Spinal cord (tissue), 10 donors: ENCODE results near the gene GALNT9. TPM values are rescaled to one million over a fixed set of nuclear protein-coding genes. Genes with fewer than 3 reads are reported as not detected.
"Not testable (repeated sequence)": the region's sequence is repeated elsewhere in the genome, so short reads cannot be mapped to it uniquely, and the experiment has no call there.

Experiments used
- DNase-seq, 6 donors: peaks; one replicate each; pipeline versions ENCODE4 v3.0.0 to v3.0.0-alpha.2; 2013 to 2015; ENCODE audit warnings: low spot score in 6 of 6, low read depth in 4 of 6
- H3K27ac ChIP-seq: one replicate; pipeline ENCODE4 v1.5.1; 2013; ENCODE audit warnings: low read depth, low read length, control low read depth
- H3K27me3 ChIP-seq: one replicate; pipeline ENCODE4 v1.6.1; 2013; ENCODE audit warnings: low read length; ENCODE audit not compliant: control insufficient read depth, insufficient read depth
- H3K36me3 ChIP-seq: one replicate; pipeline ENCODE4 v1.6.1; 2013; ENCODE audit warnings: low read length; ENCODE audit not compliant: control insufficient read depth, insufficient read depth
- H3K4me1 ChIP-seq: one replicate; pipeline ENCODE4 v1.6.1; 2013; ENCODE audit warnings: low read length; ENCODE audit not compliant: control insufficient read depth, insufficient read depth
- H3K4me3 ChIP-seq: one replicate; pipeline ENCODE4 v1.5.1; 2013; ENCODE audit warnings: low read depth, low read length, control low read depth
- H3K9me3 ChIP-seq: one replicate; pipeline ENCODE4 v1.6.1; 2013; ENCODE audit warnings: low read length; ENCODE audit not compliant: control insufficient read depth, insufficient read depth
- WGBS: methylation state at CpG from one replicate; pipeline ENCODE4 v1.1.5; 2013; ENCODE audit warnings: missing lambda C conversion rate; ENCODE audit not compliant: insufficient coverage; 5-methylcytosine and 5-hydroxymethylcytosine counted together
- polyA plus RNA-seq, 2 donors: library from polyadenylated mRNA; unstranded; fragments of 120-200 nt; gene quantifications; one replicate each; pipeline ENCODE4 v1.2.1, GENCODE V29; 2013; ENCODE audit not compliant: insufficient read length in 2 of 2
- total RNA-seq, 2 donors: library from RNA; depleted of rRNA in 1 of 2; stranded (reverse); fragments of 120-200 nt in 1 of 2; fragments of >200 nt in 1 of 2; gene quantifications; one replicate each; pipeline versions ENCODE4 v1.2.3 to v1.2.4, GENCODE V29; 2013 to 2014
- donor health status: healthy.

Gene GALNT9
- total and polyA plus RNA-seq, 4 donors = 9.5 to 36.0 (median 27.1) TPM

DNA sequence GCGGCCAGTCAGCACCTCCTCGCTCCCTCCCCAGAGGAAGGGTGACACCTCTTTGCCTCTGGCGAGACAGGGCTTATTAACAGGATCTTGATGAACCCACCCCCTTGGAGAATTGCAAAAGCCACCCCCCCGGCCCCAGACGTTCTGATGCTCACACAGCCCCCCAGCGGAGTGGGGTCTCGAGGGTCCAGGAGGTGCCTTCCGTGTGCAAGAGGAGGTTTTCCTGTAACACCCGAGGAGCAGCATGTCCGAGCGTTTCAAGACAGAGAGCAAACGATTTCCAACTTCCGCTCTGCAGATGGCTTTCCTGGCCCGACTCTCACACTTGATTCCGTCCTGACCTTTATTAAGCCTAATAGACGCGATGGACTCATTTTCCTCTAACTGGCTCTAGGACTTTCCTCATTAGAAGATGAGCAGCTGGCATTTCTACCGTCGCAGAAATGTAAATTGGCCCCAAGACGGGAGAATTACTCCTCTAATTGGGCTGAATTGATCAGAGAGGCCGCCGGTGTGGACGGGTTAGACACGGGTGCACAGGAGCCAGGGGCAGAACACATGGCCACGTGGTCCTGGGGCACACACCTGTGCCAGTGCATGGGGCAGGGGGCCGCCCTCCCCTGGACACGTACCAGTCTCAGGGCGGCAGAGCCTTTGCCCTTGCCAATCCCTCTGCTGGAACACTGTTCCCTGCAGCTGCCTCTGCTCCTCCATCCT, 100.8 kb downstream of the GALNT9 start:
- Histone ChIP-seq H3K27ac (no peak overlapping the region), H3K4me3 (no peak overlapping the region), H3K4me1 (peaks cover 23% of the 10 kb centered on the region), H3K36me3 (peaks cover 21% of the 10 kb centered on the region), H3K9me3 (no peaks in the 10 kb centered on the region), H3K27me3 (peaks cover 2% of the 10 kb centered on the region)
- DNase-seq = peak in 1 of 6 donors; percentile 73
- WGBS = 62% methylated on average over 25 of the region's 28 CpGs

DNA sequence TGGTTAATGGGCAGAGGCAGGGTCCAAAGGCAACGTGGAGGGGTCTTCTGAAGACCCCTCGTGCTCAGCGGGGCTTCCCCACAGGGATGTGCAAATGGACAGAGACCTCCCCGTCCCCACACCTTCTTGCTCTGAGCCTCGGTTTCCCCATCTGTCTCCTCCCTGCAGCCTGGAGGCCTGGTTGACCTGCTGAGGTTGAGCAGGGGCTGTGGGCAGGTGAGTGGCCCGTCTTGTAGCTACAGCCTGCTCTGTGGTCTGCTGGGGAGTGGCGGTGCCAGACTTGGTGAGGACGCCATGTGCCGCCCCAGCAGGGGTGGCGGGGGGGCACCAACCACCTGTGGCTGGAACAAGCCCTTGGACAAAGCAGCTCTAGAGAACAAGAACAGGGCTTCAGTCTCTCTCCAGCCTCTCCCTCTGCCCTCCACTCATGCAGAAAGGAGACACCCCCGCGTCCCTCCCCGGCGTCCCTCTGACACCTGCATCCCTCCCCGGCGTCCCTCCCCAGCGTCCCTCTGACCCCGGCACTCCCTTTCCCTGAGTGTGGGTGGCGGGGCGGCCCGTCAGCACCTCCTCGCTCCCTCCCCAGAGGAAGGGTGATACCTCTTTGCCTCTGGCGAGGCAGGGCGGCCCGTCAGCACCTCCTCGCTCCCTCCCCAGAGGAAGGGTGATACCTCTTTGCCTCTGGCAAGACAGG, 101.5 kb downstream of the GALNT9 start:
- peak in 1 of 6 donors; percentile 6 for DNase-seq
- Histone ChIP-seq H3K4me3 (no peak overlapping the region), H3K27ac (no peak overlapping the region), H3K36me3 (peaks cover 21% of the 10 kb centered on the region), H3K9me3 (no peaks in the 10 kb centered on the region), H3K27me3 (peaks cover 2% of the 10 kb centered on the region), H3K4me1 (peaks cover 24% of the 10 kb centered on the region)
- WGBS = 49% methylated on average over 21 of the region's 26 CpGs

- peaks cover 32% of the 10 kb centered on the region for H3K4me1 ChIP-seq
- H3K27ac ChIP-seq = no peak overlapping the region
- WGBS = 43% methylated on average over 24 of the region's 28 CpGs
- H3K27me3 ChIP-seq = peaks cover 2% of the 10 kb centered on the region
- no peak overlapping the region for H3K4me3 ChIP-seq
- DNase-seq = peak in 1 of 6 donors; percentile 70
- no peaks in the 10 kb centered on the region for H3K9me3 ChIP-seq
- peaks cover 21% of the 10 kb centered on the region for H3K36me3 ChIP-seq
Observed at GRCh38 chr12:132227118-132227517, 102.3 kb downstream of the GALNT9 start.

- Histone ChIP-seq H3K27me3 (peaks cover 2% of the 10 kb centered on the region), H3K9me3 (no peaks in the 10 kb centered on the region), H3K4me1 (peaks cover 32% of the 10 kb centered on the region), H3K4me3 (no peak overlapping the region), H3K27ac (no peak overlapping the region), H3K36me3 (peaks cover 21% of the 10 kb centered on the region)
- no peak for DNase-seq
- 75% methylated on average over 1 of the region's 1 CpG for WGBS
Observed at GRCh38 chr12:132226604-132227003, 102.8 kb downstream of the GALNT9 start.

GRCh38 chr12:132225214-132225613, 104.2 kb downstream of the GALNT9 start:
- peaks cover 32% of the 10 kb centered on the region for H3K4me1 ChIP-seq
- peaks cover 2% of the 10 kb centered on the region for H3K27me3 ChIP-seq
- peaks cover 17% of the 10 kb centered on the region for H3K36me3 ChIP-seq
- peaks cover 2% of the 10 kb centered on the region for H3K9me3 ChIP-seq
- no peak for DNase-seq
- H3K4me3 ChIP-seq = no peak overlapping the region
- H3K27ac ChIP-seq = no peak overlapping the region
- 94% methylated on average over 1 of the region's 1 CpG for WGBS

DNA sequence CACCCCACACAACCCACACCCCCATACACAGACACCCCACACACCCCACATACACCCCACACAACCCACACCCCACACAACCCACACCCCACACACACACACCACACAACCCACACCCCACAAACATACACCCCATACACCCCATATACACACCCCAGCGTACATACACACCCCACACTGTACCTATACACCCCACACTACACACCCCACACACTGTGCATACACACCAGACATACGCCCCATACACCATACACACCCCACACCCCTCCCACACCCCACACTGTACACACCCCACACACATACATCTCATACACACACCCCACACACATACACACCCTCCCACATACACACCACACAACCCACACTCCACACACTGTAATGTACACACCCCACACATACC, 104.9 kb downstream of the GALNT9 start:
- Histone ChIP-seq H3K36me3 (peaks cover 10% of the 10 kb centered on the region), H3K4me1 (peaks cover 32% of the 10 kb centered on the region), H3K4me3 (no peak overlapping the region), H3K27me3 (peaks cover 2% of the 10 kb centered on the region), H3K9me3 (peaks cover 2% of the 10 kb centered on the region), H3K27ac (no peak overlapping the region)
- DNase-seq = no peak
- WGBS = 100% methylated on average over 2 of the region's 2 CpGs

- Histone ChIP-seq H3K27ac (no peak overlapping the region), H3K9me3 (peaks cover 2% of the 10 kb centered on the region), H3K36me3 (no peaks in the 10 kb centered on the region), H3K4me3 (no peak overlapping the region), H3K27me3 (peaks cover under 1% of the 10 kb centered on the region), H3K4me1 (peaks cover 23% of the 10 kb centered on the region)
- no CpG with 5 or more reads among the region's 6 CpGs for WGBS
- no peak for DNase-seq
Observed at GRCh38 chr12:132222808-132223173, 106.6 kb downstream of the GALNT9 start.

DNA sequence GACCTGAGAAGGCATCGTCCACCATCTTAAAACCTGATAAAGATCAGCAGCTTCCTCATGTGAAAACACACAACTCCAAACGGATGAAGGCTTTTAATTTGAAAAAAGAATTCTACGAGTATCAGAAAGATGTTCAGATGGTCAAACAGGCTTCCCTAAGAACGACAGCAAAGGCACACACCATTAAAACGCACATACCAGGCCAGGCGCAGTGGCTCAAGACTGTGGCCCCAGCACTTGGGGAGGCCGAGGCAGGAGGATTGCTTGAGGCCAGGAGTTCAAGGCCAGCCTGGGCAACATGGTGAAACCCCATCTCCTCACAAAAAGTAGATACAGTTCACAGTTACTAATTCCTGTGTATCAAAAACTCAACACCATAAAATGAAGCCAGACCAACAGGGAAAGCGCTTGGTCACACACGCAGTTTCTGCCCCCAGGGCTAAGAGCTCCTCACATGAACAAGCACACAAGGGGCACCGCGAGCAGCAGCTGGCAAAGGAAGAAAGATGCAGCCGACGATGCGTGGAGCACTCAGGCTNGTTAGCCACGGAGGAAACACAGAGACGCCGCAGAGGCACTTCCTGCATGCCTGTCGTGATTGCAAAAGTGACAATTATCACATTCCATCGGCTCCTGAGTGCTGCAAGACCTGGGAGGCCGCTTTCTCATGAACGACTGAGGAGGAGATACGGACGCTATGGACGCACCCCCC, 107.1 kb downstream of the GALNT9 start:
- 25% methylated on average over 20 of the region's 24 CpGs for WGBS
- peak in 2 of 6 donors; percentile 35 to 91 for DNase-seq
- no peaks in the 10 kb centered on the region for H3K27me3 ChIP-seq

GRCh38 chr12:132219761-132220160, 109.6 kb downstream of the GALNT9 start:
- H3K36me3 ChIP-seq, H3K4me3 ChIP-seq, H3K27ac ChIP-seq, H3K27me3 ChIP-seq, H3K9me3 ChIP-seq, DNase-seq: not testable (repeated sequence)
- H3K4me1 ChIP-seq = peaks cover 14% of the 10 kb centered on the region
- WGBS = 90% methylated on average over 6 of the region's 12 CpGs

More for the DNA sequence above, 107.1 kb downstream of the GALNT9 start:
- peaks cover 2% of the 10 kb centered on the region for H3K9me3 ChIP-seq
- no peak overlapping the region for H3K4me3 ChIP-seq
- no peaks in the 10 kb centered on the region for H3K36me3 ChIP-seq
- H3K4me1 ChIP-seq = peaks cover 17% of the 10 kb centered on the region
- no peak overlapping the region for H3K27ac ChIP-seq
